GM18498 (cell line): ENCODE results near the gene CEACAM7.
"Not testable (repeated sequence)": the region's sequence is repeated elsewhere in the genome, so short reads cannot be mapped to it uniquely, and the experiment has no call there.

Source experiments
- ATAC-seq: cut with Tn5 transposase; IDR thresholded peaks from one replicate; pipeline ENCODE4 v1.9.1; 2021; ENCODE audit warnings: mild to moderate bottlenecking, moderate library complexity; ENCODE audit not compliant: unreplicated experiment

CEACAM7 gene

DNA sequence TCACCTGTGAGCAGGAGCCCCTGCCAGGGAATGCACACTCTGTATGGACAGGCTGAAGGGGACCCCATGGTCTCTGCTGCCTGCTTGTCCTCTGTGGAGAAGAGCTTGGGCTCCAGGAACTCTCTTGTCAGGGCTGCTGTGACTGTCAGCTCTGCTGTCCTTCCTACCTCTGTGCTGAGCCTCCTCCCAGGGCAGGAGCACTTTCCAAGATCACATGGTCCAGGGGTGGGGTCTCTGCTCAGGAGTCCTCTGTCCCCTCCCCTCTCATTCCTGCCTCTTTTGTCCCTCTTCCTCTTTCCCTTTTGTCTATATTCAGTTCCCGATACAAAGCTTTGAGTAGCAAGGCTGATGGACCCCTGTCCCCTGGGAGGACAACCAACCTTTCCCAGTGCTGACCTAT, at the start of gene CEACAM7:
CEACAM7 (minus strand) TSS at position 173 of the 400 bp plus-strand sequence; CDS start at position 68, 105 bp downstream.
- ATAC-seq = no peak

DNA sequence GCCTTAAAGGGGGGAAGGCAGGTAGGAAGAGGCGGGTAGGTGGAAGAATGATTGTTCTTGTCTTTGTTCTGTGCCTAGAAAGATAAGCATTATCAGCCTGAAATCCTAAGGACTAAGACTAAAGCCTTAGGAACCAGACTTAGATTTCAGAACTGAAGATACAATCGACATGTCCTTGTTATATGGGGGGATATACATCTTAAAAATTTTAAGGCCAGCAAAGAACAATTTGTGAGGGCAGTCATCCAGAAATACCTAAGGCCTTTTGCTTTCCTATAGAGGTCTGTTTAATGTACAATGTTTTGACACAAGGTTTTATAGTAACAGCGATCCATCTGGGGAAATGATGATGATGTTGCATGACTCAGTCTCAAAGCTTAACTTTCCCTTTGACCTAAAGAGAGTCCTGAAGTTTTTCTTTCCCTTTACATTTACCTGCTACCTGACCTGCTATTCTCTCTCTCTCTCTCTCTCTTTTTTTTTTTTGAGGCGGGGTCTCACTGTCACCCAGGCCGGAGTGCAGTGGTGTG, 47.1 kb upstream of the CEACAM7 start:
- no peak for ATAC-seq

GRCh38 chr19:41734585-41734984, 46.5 kb upstream of the CEACAM7 start:
- no peak for ATAC-seq

GRCh38 chr19:41734156-41734555, 46.1 kb upstream of the CEACAM7 start:
- no peak for ATAC-seq

- no peak for ATAC-seq
Observed at GRCh38 chr19:41726493-41726892, 38.4 kb upstream of the CEACAM7 start.

- ATAC-seq = no peak
Observed at GRCh38 chr19:41720103-41720502, 32.0 kb upstream of the CEACAM7 start.

DNA sequence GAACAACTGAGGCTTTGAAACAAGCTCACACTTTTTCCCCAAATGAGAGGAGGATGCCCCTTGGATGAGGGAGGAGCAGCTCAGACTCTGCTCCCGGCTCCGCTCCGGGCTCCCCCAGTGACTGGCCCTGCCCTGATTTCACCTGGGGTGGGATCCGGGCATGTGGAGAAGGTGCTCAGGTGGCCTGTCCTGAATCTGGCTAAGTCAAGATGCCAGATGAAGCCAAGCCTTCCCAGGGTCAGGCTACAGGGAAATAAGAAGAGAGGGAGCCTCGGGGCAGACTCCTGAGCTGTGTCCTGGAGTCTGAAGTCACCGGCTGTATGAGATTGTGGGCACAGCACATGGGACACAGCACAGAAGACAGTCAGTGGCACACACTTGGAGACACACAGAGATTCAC, 30.7 kb upstream of the CEACAM7 start:
- no peak for ATAC-seq

DNA sequence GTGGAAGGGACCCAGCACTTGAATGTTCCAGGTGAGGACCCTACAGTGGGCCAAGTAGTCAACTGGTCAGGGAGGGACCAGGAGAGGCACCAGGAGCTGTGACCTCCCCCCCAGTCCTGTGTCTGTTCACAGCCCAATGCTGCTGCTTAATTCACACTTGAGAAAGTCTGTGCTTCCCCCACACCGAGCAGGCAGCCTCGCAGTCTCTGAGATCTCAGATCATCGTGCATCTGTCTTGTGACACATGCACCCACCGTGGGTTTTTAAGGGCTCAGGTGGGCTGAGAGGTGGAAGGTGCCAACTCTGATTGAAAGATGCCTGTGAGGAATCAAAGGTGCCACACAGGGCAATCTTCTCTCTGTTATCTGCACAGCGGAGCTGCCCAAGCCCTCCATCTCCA, 26.5 kb upstream of the CEACAM7 start:
- no peak for ATAC-seq

DNA sequence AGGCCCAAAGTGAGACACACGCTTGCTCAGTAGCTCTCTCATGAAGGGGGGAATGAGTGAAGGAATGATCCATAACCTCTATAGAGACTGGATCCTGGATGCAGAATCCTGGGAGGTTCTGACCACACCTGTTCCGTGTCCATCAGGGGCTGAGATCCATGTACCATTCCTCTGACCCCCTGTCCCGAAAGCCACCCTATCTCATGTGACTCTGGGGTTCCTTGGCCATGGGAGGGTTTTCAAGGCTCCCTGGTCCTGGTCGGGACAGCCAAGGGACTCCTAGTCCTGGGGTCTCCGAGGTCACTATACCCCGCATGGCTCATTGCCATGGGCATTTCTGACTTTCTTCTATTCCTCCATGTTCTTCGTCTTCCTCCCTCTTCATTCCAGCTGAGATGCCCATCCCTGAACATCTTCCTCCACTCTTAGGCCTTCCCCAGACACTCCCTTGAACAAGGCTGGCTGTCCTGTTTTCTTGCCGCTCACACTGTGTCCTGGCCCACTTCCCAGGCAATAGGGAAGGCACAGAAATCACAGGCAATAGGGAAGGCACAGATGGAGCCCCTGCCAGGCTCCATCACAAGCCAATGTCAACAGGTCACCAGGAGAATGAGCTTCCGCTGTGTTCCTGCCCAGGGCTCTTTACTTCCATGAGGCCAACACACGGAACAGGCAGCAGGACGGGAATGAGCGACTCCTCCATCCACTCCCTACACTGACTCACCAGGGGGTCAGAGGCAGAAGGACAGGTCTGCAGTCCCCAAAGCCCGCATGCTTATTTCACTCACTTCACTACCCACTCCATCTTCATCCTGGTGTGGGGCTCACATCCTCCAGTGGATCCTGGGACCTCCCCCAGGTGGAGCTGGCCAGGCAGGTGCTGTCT, 23.5 kb upstream of the CEACAM7 start:
- no peak for ATAC-seq

DNA sequence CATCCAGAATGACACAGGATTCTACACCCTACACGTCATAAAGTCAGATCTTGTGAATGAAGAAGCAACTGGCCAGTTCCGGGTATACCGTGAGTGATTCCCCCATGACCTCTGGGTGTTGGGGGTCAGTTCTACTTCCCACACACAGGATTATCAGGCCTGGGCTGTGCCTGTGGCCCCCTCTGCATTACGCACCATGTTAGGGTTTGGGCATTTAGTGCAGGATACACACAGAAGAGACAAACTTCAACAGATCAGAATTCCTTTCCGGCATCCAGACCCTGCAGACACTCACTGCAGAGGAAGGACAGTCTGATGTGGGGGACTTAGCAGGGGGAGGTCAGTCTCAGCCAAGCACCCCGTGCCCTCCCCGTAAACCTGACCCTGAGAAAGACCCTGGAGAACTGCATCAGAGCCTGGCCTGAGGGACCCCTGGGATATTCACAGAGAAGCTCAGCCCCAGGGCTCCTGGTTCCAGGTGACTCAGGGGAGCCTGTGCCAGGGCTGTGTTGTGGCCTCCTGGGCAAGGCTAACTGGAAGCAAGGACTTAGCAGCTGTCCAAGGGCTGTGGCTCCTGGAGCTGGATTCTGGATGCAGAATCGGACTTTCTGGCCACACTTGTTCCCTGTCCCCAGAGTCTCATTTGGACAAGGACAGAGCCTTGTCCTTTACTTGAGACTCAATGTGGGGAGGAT, 22.0 kb upstream of the CEACAM7 start:
- ATAC-seq = no peak

DNA sequence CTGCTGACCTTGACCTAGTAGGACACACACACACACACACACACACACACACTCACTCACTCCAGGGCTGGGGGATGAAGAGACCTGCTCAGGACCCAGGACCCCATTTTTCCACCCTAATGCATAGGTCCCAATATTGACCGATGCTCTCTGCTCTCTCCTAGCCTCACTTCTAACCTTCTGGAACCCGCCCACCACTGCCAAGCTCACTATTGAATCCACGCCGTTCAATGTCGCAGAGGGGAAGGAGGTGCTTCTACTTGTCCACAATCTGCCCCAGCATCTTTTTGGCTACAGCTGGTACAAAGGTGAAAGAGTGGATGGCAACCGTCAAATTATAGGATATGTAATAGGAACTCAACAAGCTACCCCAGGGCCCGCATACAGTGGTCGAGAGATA, 21.4 kb upstream of the CEACAM7 start:
- ATAC-seq = not testable (repeated sequence)

DNA sequence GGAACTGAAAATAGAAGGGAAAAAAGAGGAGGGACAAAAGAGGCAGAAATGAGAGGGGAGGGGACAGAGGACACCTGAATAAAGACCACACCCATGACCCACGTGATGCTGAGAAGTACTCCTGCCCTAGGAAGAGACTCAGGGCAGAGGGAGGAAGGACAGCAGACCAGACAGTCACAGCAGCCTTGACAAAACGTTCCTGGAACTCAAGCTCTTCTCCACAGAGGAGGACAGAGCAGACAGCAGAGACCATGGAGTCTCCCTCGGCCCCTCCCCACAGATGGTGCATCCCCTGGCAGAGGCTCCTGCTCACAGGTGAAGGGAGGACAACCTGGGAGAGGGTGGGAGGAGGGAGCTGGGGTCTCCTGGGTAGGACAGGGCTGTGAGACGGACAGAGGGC, 20.4 kb upstream of the CEACAM7 start, which contains the start of gene CEACAM5:
CEACAM5 (plus strand) TSS at position 146 of the 400 bp plus-strand sequence; CDS start at position 252, 106 bp downstream.
- ATAC-seq = no peak

DNA sequence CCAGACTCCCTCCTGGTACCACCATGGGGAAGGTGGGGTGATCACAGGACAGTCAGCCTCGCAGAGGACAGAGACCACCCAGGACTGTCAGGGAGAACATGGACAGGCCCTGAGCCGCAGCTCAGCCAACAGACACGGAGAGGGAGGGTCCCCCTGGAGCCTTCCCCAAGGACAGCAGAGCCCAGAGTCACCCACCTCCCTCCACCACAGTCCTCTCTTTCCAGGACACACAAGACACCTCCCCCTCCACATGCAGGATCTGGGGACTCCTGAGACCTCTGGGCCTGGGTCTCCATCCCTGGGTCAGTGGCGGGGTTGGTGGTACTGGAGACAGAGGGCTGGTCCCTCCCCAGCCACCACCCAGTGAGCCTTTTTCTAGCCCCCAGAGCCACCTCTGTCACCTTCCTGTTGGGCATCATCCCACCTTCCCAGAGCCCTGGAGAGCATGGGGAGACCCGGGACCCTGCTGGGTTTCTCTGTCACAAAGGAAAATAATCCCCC, 19.9 kb upstream of the CEACAM7 start:
- no peak for ATAC-seq

DNA sequence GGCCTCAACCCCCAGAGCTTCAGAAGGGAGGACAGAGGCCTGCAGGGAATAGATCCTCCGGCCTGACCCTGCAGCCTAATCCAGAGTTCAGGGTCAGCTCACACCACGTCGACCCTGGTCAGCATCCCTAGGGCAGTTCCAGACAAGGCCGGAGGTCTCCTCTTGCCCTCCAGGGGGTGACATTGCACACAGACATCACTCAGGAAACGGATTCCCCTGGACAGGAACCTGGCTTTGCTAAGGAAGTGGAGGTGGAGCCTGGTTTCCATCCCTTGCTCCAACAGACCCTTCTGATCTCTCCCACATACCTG, 19.4 kb upstream of the CEACAM7 start:
- no peak for ATAC-seq

DNA sequence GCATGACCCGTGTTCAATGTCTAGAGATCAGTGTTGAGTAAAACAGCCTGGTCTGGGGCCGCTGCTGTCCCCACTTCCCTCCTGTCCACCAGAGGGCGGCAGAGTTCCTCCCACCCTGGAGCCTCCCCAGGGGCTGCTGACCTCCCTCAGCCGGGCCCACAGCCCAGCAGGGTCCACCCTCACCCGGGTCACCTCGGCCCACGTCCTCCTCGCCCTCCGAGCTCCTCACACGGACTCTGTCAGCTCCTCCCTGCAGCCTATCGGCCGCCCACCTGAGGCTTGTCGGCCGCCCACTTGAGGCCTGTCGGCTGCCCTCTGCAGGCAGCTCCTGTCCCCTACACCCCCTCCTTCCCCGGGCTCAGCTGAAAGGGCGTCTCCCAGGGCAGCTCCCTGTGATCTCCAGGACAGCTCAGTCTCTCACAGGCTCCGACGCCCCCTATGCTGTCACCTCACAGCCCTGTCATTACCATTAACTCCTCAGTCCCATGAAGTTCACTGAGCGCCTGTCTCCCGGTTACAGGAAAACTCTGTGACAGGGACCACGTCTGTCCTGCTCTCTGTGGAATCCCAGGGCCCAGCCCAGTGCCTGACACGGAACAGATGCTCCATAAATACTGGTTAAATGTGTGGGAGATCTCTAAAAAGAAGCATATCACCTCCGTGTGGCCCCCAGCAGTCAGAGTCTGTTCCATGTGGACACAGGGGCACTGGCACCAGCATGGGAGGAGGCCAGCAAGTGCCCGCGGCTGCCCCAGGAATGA, 18.9 kb upstream of the CEACAM7 start:
- ATAC-seq = peak; percentile 69

GRCh38 chr19:41705393-41706174, 17.5 kb upstream of the CEACAM7 start:
- ATAC-seq = no peak

GRCh38 chr19:41703602-41704293, 15.7 kb upstream of the CEACAM7 start:
- no peak for ATAC-seq

DNA sequence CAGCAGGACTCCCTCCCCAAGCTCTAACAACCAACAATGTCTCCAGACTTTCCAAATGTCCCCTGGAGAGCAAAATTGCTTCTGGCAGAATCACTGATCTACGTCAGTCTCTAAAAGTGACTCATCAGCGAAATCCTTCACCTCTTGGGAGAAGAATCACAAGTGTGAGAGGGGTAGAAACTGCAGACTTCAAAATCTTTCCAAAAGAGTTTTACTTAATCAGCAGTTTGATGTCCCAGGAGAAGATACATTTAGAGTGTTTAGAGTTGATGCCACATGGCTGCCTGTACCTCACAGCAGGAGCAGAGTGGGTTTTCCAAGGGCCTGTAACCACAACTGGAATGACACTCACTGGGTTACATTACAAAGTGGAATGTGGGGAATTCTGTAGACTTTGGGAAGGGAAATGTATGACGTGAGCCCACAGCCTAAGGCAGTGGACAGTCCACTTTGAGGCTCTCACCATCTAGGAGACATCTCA, 14.1 kb upstream of the CEACAM7 start:
- no peak for ATAC-seq

DNA sequence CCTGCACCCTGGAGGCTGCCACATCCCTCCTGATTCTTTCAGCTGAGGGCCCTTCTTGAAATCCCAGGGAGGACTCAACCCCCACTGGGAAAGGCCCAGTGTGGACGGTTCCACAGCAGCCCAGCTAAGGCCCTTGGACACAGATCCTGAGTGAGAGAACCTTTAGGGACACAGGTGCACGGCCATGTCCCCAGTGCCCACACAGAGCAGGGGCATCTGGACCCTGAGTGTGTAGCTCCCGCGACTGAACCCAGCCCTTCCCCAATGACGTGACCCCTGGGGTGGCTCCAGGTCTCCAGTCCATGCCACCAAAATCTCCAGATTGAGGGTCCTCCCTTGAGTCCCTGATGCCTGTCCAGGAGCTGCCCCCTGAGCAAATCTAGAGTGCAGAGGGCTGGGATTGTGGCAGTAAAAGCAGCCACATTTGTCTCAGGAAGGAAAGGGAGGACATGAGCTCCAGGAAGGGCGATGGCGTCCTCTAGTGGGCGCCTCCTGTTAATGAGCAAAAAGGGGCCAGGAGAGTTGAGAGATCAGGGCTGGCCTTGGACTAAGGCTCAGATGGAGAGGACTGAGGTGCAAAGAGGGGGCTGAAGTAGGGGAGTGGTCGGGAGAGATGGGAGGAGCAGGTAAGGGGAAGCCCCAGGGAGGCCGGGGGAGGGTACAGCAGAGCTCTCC, 13.5 kb upstream of the CEACAM7 start:
- no peak for ATAC-seq
